SH-SY5Y (cell line): ENCODE data around the gene PDCD5.
A peak's percentile ranks its signal among the peaks of the same experiment; 100 is the strongest.

Source experiments
- GATA2 ChIP-seq: IDR thresholded peaks from 2 replicates; pipeline ENCODE4 v1.6.1; 2011; ENCODE audit warnings: mild to moderate bottlenecking, low read depth, low read length
- GATA3 ChIP-seq: IDR thresholded peaks from 2 replicates; pipeline ENCODE4 v1.6.1; 2011; ENCODE audit warnings: low read depth, mild to moderate bottlenecking, low read length, moderate library complexity

The PDCD5 gene

DNA sequence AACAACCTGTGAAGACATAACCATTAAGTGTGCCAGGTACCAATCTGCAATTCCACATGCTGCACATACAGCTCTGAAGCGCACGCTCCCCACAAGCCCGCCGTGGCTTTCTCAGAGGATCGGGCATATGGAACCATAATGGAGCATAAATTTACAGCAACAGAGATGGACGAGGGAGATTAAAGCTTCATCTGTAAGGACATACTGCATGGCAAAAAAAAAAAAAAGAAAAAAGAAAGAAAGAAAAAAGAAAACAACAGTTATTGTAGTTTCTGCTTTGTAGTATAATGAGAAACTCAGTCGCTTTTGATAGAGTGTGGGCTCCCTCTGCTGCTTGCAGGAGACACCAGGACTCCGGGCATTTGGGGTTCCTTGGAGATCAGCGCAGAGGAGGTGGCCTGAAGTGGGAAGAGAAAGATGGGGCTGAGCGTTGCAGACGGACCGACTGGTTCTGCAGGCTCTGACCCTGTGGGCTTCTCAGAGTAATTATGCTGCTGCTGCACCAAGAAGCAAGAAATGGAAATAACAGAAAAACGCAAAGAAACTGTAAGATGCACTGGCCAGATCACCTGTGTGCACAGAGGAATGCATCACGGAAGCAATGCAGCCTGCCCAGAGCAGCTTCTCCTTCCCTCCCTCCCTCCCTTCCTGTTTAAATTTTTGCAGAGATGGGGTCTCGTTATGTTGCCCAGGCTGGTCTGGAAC, 10.8 kb upstream of the PDCD5 start:
- TF ChIP-seq GATA2 (peak; percentile 42; the same call in 1 of the 2 replicates), GATA3 (no peak)

DNA sequence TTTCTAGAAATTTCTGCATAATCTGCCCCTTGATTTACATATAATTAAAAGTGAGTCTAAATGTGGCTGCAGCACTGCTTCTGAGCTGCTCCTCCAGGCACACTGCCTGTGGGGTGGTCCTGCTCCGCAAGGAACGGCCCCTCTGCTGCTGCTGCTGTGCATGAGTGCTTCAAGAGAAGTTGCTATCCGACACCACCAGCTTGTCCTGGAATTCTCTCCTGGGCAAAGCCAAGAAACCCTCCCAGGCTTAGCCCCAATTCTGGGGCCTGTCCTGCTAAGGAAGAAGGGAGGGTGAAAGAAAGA, 7.5 kb upstream of the PDCD5 start:
- TF ChIP-seq GATA3 (no peak), GATA2 (no peak)

GRCh38 chr19:32576790-32577189, 4.2 kb upstream of the PDCD5 start:
- TF ChIP-seq GATA2, result no peak
- no peak for TF ChIP-seq GATA3

DNA sequence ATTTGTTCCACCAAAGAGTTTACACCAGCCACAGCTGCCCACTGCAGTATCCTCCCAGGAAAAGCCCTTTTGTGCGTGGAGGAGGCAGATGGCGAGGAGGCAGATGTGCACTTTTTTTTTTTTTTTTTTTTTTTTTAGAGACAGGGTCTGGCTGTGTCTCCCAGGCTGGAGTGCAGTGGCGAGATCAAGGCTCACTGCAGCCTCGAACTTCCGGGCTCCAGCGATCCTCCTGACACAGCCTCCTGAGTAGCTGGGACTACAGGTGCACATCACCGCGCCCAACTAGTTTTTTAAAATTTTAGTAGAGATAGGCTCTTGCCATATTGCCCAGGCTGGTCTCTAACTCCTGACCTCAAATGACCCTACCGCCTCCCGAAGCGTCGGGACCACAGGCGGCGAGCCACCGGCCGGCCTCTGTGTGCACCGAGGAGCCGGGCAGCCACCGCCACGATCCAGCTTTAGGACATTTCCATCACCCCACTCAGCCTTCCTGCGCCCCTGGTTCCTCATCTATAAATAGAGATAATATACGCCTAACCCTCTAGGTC, 563 bp upstream of the PDCD5 start:
- TF ChIP-seq GATA3 (no peak), GATA2 (no peak)

- TF ChIP-seq GATA2, result no peak
These were observed 752 bp downstream of the PDCD5 start for GRCh38 chr19:32581705-32582179.

GRCh38 chr19:32594021-32594420, 13.0 kb downstream of the PDCD5 start:
- TF ChIP-seq GATA3, result no peak

DNA sequence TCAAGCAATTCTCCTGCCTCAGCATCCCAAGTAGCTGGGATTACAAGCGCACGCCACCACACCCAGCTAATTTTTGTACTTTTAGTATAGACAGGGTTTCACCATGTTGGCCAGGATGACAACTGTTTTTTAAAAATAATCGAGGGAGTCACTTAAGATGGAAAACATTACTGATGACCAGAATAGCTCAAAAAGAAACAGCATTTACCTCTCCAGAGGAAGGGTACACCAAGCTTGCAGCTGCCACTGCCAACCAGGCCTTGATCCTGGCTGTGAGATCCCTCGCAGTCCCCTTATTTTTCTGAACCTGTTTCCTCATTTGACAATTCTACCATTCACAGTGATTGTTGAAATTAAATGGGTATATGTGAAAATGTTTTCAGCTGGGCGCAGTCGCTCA, 14.5 kb downstream of the PDCD5 start:
- TF ChIP-seq GATA3 (no peak), GATA2 (no peak)

GRCh38 chr19:32598022-32598421, 17.0 kb downstream of the PDCD5 start:
- TF ChIP-seq GATA3, result no peak
- TF ChIP-seq GATA2, result no peak

DNA sequence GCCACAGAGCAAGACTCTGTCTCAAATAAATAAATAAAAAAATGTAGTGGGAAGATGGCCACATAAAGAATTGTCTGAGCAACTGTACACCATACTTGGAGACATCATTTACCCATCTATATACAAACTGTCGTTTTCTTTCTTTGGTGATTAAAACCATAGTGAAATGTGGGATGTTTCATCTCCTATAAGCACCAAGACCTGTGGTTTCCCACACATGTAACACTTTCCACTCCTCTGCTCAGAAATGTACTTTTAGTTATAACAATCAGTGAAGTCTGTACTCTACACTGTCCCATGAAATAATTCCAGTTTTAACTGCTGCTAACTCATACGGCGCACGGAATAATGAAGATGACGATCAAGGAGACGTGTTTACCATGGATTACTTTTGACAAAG, 18.3 kb downstream of the PDCD5 start:
- TF ChIP-seq GATA3, result no peak
- no peak for TF ChIP-seq GATA2

- TF ChIP-seq GATA3 (peak; percentile 40; the same call in 1 of the 2 replicates), GATA2 (no peak)
These were observed 18.8 kb downstream of the PDCD5 start for GRCh38 chr19:32599736-32600157.

DNA sequence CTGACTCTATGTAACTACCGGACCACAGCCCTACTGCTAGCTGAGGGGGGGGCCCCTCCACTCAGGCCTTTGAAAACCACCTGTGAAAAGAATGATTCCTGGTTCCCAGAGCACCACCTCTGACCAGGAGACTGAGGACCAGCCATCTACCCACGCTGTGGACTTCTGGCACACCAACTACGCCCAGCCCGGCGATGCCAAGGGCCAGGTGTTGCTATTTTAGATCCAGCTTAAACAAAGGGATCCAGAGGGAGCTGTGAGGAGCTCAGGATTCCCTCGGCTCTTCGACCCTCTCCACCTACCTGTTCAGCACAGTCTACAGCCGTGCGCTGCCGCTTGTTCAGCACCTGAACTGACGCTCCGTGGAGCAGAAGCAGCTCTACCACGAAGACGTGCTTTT, 23.0 kb downstream of the PDCD5 start:
- TF ChIP-seq GATA2, result no peak
- no peak for TF ChIP-seq GATA3

DNA sequence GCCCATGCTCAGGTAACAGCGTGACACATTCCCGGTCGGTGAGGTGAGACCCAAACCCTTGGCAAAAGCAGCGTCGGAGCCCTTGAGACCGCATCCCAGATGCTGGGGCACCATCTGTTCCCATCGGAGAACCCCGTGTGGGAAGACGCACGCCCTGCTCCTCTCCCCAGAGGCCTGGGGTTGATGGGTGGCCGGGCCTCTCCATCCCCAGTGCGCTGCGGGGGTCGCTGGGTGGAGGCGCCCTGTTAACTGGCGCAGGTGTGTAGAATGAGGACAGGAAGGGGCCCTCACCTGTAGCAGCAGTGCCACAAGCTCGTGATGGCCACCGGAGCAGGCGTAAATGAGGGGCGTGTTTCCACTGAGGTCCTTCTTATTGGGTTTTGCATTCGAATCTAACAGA, 24.6 kb downstream of the PDCD5 start:
- TF ChIP-seq GATA3, result no peak
- no peak for TF ChIP-seq GATA2

DNA sequence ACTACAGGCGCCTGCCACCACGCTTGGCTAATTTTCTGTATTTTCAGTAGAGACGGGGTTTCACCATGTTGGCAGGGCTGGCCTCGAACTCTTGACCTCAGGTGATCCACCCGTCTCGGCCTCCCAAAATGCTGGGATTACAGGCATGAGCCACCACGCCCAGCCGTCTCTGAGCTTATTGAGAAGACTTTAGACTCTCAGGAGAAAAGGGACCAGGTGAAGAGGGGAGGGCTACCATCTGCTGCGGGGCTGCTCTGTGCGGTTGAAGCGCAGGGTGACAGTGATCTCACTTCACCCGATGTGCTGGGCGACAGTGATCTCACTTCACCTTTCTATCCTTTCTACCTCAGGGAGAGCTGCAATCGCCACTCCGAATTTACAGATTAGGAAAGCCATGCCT, 25.3 kb downstream of the PDCD5 start:
- no peak for TF ChIP-seq GATA2
- no peak for TF ChIP-seq GATA3

DNA sequence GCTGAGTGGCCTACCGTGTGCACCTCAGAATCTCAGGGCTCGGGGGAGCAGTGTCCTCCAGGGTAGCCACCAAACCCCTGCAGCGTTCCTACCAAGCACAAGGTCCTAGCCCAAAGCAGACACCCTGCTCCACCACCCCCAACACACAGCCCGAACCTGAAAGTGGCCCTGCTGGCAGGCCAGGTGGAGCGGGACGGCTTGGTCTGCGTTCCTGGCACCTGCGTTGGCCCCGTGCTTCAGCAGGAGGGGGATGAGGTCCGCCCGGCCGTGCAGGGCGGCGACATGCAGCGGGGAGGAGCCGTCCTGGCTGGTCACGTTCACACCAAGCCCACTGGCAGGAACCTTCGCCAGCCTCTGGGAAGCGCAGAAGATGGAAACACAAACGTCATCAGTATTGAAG, 26.5 kb downstream of the PDCD5 start:
- TF ChIP-seq GATA3 (no peak), GATA2 (no peak)

DNA sequence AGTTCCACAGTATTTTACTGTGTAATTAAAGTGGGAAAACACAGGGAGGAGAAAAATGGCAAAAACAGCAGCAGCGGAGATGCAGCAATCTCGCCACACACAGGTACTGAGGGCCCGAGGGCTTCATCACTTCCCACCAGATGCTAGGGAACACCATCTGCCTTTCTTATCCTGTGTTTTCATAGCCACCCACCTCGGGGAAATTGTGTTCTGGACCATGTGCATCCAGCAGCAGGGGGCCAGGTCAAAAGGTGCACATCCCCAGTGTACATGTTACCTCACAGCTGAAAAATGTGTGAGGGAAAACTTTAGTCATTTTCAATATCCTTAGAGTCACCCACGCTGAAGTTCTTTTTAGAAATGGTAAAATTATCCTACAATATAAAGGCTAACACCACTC, 30.2 kb downstream of the PDCD5 start:
- TF ChIP-seq GATA2 (no peak), GATA3 (no peak)

GRCh38 chr19:32613008-32613407, 32.0 kb downstream of the PDCD5 start:
- TF ChIP-seq GATA3 (no peak), GATA2 (no peak)
